ENCODE data around the gene SNCAIP.

SNCAIP gene

DNA sequence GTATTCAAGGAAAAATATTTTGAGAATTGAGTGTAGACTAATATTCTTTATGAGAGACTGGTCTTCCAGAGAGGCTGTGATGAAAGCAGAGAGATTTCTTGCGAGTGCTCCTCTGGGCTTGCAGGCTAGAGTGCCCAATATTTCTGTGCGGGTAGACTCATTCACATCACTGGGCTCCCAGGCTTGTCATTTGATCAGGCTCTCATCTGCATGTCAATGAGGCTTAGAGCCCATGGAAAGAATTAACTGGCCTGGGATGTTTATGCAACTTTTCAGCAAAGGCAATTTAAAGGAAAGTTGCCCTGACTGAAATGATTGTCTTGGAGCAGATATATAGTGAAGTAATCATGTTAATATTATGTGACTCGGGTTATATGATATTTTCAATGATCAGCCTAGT lies 42.3 kb downstream of the SNCAIP start:
- H3K4me1 ChIP-seq (ENCODE audit: insufficient read depth, poor library complexity, severe bottlenecking) = no peaks in the 10 kb centered on the region
- H3K36me3 ChIP-seq (ENCODE audit: low read depth) = no peaks in the 10 kb centered on the region
- ATAC-seq (ENCODE audit: low read depth) = no peak
- no peaks in the 10 kb centered on the region for H3K9me3 ChIP-seq (ENCODE audit: severe bottlenecking)
- no peak overlapping the region for H3K27ac ChIP-seq (ENCODE audit: poor library complexity, severe bottlenecking)
- no peak overlapping the region for H3K4me3 ChIP-seq (ENCODE audit: severe bottlenecking)
- DNase-seq (ENCODE audit: low spot score) = no peak
- TF ChIP-seq, protein P1, sequence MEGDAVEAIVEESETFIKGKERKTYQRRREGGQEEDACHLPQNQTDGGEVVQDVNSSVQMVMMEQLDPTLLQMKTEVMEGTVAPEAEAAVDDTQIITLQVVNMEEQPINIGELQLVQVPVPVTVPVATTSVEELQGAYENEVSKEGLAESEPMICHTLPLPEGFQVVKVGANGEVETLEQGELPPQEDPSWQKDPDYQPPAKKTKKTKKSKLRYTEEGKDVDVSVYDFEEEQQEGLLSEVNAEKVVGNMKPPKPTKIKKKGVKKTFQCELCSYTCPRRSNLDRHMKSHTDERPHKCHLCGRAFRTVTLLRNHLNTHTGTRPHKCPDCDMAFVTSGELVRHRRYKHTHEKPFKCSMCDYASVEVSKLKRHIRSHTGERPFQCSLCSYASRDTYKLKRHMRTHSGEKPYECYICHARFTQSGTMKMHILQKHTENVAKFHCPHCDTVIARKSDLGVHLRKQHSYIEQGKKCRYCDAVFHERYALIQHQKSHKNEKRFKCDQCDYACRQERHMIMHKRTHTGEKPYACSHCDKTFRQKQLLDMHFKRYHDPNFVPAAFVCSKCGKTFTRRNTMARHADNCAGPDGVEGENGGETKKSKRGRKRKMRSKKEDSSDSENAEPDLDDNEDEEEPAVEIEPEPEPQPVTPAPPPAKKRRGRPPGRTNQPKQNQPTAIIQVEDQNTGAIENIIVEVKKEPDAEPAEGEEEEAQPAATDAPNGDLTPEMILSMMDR (IDR thresholded peaks at IDR 0.05; ENCODE audit: poor library complexity, severe bottlenecking) = no peak
- no peaks in the 10 kb centered on the region for H3K27me3 ChIP-seq (ENCODE audit: insufficient read depth, poor library complexity, severe bottlenecking)

DNA sequence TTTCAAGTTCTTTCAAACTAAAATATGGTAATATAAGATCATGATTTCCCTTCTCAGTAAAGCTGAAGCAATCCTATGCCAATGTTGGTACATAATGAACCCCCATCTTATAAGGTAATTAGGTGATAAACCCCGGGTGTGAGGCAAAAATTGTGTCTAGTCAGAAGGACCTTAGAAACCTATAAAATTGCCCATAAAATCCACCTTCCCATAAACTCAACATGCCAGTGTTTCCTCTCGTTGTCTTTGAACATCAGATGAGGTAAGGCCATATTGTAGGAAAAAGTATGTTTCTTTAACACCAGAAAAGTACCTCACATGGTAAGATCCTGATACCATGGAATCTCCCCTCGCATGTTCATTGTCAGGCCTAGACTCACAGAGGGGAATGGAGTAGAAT lies 43.3 kb downstream of the SNCAIP start:
- Histone ChIP-seq H3K9me3 (ENCODE audit: severe bottlenecking) (no peaks in the 10 kb centered on the region), H3K4me1 (ENCODE audit: insufficient read depth, poor library complexity, severe bottlenecking) (no peaks in the 10 kb centered on the region), H3K27ac (ENCODE audit: poor library complexity, severe bottlenecking) (no peak overlapping the region), H3K4me3 (ENCODE audit: severe bottlenecking) (no peak overlapping the region), H3K36me3 (ENCODE audit: low read depth) (no peaks in the 10 kb centered on the region), H3K27me3 (ENCODE audit: insufficient read depth, poor library complexity, severe bottlenecking) (no peaks in the 10 kb centered on the region)
- DNase-seq (ENCODE audit: low spot score) (no peak), ATAC-seq (ENCODE audit: low read depth) (no peak)
- TF ChIP-seq, protein P1 (IDR thresholded peaks at IDR 0.05; ENCODE audit: poor library complexity, severe bottlenecking) = no peak

DNA sequence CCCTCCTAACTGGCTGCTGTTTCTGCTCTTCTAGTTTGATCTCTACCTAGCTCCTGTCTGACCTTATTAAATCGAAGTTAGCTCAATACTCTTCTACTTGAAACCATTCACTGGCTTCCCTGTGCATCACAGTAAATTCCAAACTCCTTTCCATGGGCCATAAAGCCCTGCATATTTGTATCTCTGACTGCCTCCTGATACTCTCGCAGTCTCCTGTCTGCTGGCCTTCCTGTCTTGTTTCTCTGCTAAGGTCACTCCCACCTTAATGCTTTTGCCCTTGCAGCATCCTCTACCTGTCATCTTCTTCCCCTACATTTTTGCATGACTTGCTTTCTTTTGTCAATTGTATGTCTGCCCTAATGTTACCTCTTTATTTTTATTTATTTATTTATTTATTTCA lies 44.8 kb downstream of the SNCAIP start:
- DNase-seq (ENCODE audit: low spot score) = no peak
- no peak overlapping the region for H3K4me3 ChIP-seq (ENCODE audit: severe bottlenecking)
- no peak overlapping the region for H3K27ac ChIP-seq (ENCODE audit: poor library complexity, severe bottlenecking)
- H3K27me3 ChIP-seq (ENCODE audit: insufficient read depth, poor library complexity, severe bottlenecking) = no peaks in the 10 kb centered on the region
- H3K4me1 ChIP-seq (ENCODE audit: insufficient read depth, poor library complexity, severe bottlenecking) = no peaks in the 10 kb centered on the region
- no peak for ATAC-seq (ENCODE audit: low read depth)
- TF ChIP-seq, protein P1 (IDR thresholded peaks at IDR 0.05; ENCODE audit: poor library complexity, severe bottlenecking) = no peak
- no peaks in the 10 kb centered on the region for H3K9me3 ChIP-seq (ENCODE audit: severe bottlenecking)
- no peaks in the 10 kb centered on the region for H3K36me3 ChIP-seq (ENCODE audit: low read depth)

- Histone ChIP-seq H3K27ac (ENCODE audit: poor library complexity, severe bottlenecking) (no peak overlapping the region), H3K9me3 (ENCODE audit: severe bottlenecking) (no peaks in the 10 kb centered on the region), H3K36me3 (ENCODE audit: low read depth) (no peaks in the 10 kb centered on the region), H3K4me3 (ENCODE audit: severe bottlenecking) (no peak overlapping the region), H3K27me3 (ENCODE audit: insufficient read depth, poor library complexity, severe bottlenecking) (no peaks in the 10 kb centered on the region), H3K4me1 (ENCODE audit: insufficient read depth, poor library complexity, severe bottlenecking) (no peaks in the 10 kb centered on the region)
- TF ChIP-seq, protein P1 (IDR thresholded peaks at IDR 0.05; ENCODE audit: poor library complexity, severe bottlenecking) = no peak
- DNase-seq (ENCODE audit: low spot score) (no peak), ATAC-seq (ENCODE audit: low read depth) (peak; percentile 25; the same call in 1 of the 3 replicates)
Measured at GRCh38 chr5:122358372-122358979, 46.4 kb downstream of the SNCAIP start.

DNA sequence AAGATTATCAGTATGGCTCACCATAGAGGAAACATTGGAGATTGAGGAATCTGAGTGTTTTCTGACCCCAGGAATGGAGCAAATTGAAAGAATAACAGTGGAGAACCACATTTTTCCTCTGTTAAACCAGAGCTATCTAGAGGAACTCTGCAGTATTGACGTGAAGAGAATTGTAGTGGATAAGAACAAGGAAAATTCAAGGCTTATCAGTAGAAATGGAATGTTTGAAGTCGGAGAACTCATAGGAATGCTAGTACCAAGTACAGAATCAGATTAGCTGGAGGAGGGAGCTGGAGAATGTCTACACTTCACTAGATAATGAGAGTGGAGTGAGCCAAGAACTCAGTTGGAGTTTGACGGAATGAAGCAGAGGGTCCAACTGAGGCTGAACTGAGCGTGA lies 50.3 kb downstream of the SNCAIP start:
- DNase-seq (ENCODE audit: low spot score) = no peak
- Histone ChIP-seq H3K27ac (ENCODE audit: poor library complexity, severe bottlenecking) (no peak overlapping the region), H3K4me1 (ENCODE audit: insufficient read depth, poor library complexity, severe bottlenecking) (no peaks in the 10 kb centered on the region), H3K9me3 (ENCODE audit: severe bottlenecking) (no peaks in the 10 kb centered on the region), H3K4me3 (ENCODE audit: severe bottlenecking) (no peak overlapping the region), H3K27me3 (ENCODE audit: insufficient read depth, poor library complexity, severe bottlenecking) (no peaks in the 10 kb centered on the region), H3K36me3 (ENCODE audit: low read depth) (no peaks in the 10 kb centered on the region)
- no peak for ATAC-seq (ENCODE audit: low read depth)
- TF ChIP-seq, protein P1 (IDR thresholded peaks at IDR 0.05; ENCODE audit: poor library complexity, severe bottlenecking) = no peak

Data from RWPE2 (cell line).